ENCODE measurements around the gene IFNGR1.
"Not testable (repeated sequence)": the region's sequence is repeated elsewhere in the genome, so short reads cannot be mapped to it uniquely, and the experiment has no call there.

Gene IFNGR1

GRCh38 chr6:137213331-137213740 lies 5.8 kb downstream of the IFNGR1 start:
- DNase-seq (ENCODE audit: low read depth in 2 of 2): no peak

DNA sequence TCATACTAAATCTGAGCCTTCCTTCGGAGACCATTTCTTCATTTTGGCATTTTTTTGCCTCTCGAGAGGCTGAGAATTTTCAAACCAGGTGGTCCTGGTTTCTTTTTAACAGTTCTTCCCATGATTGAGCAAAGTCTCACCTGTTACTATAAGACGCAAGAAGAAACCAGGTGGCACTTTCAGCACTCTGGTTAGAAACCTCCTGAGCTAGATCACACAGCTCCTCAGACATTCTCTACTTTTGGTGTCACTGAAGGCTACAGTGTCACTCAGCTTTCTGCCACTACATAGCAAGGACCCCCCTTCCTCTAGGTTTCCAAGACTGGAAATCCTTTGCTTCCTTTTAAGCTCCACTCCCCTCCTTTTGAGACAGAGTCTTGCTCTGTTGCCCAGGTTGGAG lies 7.3 kb downstream of the IFNGR1 start:
- DNase-seq (ENCODE audit: low read depth in 2 of 2): no peak

GRCh38 chr6:137210903-137211302 lies 8.3 kb downstream of the IFNGR1 start:
- DNase-seq (ENCODE audit: low read depth in 2 of 2): no peak

DNA sequence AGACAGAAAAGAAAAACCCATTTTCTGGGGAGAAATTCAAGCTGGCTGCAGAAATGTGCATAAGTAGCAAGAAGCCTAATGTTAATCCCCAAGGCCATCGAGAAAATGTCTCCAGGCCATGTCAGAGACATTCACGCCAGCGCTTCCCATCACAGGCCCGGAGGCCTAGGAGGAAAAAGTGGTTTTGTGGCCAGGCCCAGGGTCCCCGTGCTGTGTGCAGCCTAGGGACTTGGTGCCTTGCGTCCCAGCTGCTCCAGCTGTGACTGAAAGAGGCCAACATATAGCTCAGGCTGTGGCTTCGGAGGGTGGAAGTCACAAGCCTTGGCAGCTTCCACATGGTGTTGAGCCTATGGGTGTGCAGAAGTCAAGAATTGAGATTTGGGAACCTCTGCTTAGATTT lies 10.9 kb downstream of the IFNGR1 start:
- DNase-seq (ENCODE audit: low read depth in 2 of 2): no peak

DNA sequence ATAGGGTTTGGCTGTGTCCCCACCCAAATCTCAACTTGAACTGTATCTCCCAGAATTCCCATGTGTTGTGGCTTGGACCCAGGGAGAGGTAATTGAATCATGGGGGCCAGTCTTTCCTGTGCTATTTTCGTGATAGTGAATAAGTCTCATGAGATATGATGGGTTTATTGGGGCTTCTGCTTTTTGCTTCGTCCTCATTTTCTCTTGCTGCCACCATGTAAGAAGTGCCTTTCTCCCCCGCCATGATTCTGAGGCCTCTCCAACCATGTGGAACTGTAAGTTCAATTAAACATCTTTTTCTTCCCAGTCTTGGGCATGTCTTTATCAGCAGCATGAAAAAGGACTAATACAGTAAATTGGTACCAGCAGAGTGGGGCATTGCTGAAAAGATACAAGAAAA lies 11.7 kb downstream of the IFNGR1 start:
- not testable (repeated sequence) for DNase-seq (ENCODE audit: low read depth in 2 of 2)

GRCh38 chr6:137206577-137206976 lies 12.6 kb downstream of the IFNGR1 start:
- DNase-seq (ENCODE audit: low read depth in 2 of 2): no peak

DNA sequence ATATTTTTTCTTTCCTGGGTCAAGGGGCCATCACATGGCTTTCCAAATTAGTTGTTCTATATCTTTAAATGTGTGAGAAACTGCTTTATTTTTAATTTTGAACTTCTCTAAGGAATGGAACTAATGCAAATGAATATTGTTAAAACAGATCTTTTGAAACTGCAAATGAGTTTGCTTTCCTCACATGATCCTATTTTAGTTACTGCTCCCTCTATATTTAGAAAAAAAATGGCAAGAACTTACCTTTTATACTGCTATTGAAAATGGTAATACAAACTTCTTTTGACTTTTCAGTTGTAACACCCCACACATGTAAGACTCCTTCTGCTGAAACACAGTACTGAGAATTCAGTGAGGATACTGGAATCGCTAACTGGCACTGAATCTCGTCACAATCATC lies 15.9 kb downstream of the IFNGR1 start:
- DNase-seq (ENCODE audit: low read depth in 2 of 2): no peak

- DNase-seq (ENCODE audit: low read depth in 2 of 2): no peak
Observed at GRCh38 chr6:137202078-137202477, 17.1 kb downstream of the IFNGR1 start.

DNA sequence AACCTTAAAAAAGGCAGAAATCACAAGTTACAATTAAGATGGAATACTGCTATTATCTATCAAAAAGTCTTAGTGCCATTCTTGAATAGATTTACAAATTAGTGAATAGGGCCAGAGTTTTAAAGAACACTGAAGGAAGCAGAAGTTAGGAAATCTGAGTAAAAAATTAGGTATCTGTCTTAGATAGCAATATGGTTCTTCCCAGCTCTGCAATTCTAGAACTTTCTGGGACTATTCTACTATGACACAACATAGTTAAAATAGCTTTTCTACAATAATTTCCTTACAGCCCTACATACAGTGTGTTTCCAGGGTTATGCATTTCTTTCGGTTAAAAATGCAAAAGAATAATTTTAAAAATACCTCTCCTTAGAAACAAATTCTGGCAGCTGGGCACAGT lies 18.2 kb downstream of the IFNGR1 start:
- no peak for DNase-seq (ENCODE audit: low read depth in 2 of 2)

GRCh38 chr6:137200288-137200687 lies 18.9 kb downstream of the IFNGR1 start:
- no peak for DNase-seq (ENCODE audit: low read depth in 2 of 2)

DNA sequence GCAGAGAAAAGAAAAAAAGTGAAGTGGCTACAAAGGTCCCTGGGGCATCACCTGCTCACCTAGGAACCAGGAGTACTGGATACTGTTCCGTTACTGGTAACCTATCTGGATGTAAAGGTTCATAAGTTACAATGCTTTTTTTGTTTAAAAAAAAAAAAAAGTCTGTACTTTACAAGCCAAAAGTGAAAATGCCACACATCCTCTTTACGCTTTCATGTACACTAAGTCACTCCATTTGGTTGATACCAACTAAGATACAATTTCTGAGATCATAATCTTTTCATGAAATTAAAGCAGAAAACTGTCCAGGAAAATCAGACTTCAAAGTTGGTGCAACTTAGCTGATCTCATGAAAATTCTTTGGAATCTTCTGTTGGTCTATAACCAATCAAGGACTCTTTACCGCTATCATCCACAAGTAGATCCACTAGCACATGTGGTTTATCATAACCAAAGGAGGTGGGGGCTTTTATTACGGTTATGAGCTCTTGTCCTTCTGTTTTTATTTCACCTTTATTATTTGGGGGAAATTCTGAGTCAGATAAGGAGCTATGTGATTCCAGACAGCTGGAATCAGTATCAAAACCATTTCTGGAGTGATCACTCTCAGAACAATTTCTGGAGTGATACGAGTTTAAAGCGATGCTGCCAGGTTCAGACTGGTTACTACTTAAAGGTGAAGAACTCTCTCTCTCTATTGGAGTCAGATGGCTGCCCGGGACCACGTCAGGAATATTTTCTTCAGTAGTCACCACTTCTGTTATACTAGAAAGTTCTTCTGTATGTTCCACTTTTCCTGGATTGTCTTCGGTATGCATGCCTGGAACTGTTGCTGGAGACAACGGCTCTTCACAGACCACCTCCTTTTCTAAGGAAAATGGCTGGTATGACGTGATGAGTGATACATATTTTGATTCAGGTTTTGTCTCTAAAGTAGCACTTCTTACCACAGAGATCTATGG lies 21.2 kb downstream of the IFNGR1 start:
- no peak for DNase-seq (ENCODE audit: low read depth in 2 of 2)

- no peak for DNase-seq (ENCODE audit: low read depth in 2 of 2)
Observed at GRCh38 chr6:137193256-137194070, 25.7 kb downstream of the IFNGR1 start.

DNA sequence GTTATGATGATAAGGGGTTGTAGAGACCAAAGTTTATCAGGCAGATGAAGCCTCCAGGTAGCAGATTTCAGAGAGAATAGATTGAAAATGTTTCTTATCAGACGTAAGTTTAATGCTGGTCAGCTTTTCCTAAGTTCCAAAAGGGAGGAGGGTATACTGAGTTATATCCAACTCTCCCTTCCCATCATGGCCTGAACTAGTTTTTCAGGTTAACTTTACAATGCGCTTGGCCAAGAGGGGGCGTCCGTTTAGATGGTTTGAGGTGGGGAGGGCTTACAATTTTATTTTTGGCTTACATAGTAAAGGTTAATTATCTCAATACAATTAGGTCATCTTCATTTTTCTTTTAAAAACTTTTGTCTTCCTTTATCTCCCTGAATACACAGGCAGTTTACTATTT lies 26.4 kb downstream of the IFNGR1 start:
- no peak for DNase-seq (ENCODE audit: low read depth in 2 of 2)

DNA sequence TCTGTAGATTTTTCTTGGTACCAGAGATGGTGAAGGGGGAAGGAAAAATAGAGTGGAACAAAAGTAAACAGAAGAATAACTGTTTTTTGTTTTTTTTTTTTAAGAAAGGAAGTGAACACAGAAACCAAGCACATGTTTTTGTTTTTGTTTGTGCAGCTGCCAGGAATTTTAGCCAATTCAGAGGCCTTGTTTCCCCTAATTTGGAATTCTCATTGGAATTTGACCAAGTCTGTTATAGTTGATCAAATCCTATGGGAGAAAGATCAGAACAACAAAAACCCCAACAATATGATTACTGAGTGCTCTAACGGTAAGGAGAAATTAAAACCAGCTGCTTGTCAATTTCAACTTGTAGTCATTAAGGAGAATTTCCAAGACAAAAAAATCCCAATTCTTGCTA lies 27.5 kb downstream of the IFNGR1 start:
- DNase-seq (ENCODE audit: low read depth in 2 of 2): no peak

GRCh38 chr6:137191236-137191635 lies 27.9 kb downstream of the IFNGR1 start:
- DNase-seq (ENCODE audit: low read depth in 2 of 2): no peak

- DNase-seq (ENCODE audit: low read depth in 2 of 2): no peak
Observed at GRCh38 chr6:137190583-137191094, 28.5 kb downstream of the IFNGR1 start.

GRCh38 chr6:137188855-137189254 lies 30.3 kb downstream of the IFNGR1 start:
- no peak for DNase-seq (ENCODE audit: low read depth in 2 of 2)

DNA sequence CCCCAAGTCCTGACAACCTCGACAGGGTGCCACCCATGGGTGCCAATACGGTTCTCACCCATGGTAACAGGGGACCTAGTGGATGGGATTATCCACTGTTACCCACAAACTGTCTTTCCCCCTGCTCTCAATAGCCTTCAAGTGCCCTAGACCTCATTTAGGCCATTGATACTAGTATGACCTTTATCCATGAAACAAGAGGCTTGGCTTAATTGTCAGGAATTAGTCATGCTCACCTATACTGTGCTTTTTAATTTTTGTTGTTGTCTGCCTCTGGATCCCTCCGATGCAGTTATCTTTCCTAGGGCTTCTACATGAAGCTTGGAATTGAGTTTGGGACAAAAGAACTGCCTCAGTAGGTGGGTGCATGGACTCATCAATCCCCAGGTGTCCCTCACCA lies 33.9 kb downstream of the IFNGR1 start:
- DNase-seq (ENCODE audit: low read depth in 2 of 2): no peak

DNA sequence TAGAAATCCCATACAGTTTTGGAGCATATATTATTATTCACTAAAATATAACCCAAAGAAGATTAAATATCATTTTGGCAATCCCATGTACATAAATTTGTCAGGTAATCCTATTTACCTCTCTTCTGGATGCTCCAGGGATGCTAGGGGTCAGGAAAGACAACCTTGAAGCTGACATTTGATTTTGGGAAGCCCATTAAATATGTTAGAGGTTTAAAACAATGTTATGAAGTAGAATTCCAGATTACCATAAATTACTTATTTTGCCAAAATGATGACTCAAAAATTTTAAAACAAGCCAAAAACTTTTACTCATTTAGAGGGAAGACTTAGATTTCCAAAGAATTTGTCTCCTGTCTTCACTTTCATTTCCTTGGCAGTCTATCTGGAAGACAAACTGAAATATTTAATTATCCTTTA lies 36.5 kb downstream of the IFNGR1 start:
- no peak for DNase-seq (ENCODE audit: low read depth in 2 of 2)

GRCh38 chr6:137181891-137182653 lies 37.1 kb downstream of the IFNGR1 start:
- no peak for DNase-seq (ENCODE audit: low read depth in 2 of 2)

DNA sequence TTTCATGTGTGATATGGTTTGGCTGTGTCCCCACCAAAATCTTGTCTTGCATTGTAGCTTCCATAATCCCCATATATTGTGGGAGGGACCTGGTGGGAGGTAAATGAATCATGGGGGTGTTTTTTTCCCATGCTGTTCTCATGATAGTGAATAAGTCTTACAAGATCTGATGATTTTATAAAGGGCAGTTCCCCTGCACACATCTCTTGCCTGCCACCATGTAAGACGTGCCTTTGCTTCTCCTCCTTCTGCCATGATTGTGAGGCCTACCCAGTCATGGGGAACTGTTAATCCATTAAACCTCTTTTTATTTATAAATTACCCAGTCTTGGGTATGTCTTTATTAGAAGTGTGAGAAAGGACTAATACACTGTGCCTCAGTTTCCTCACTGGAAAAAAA lies 41.6 kb downstream of the IFNGR1 start:
- no peak for DNase-seq (ENCODE audit: low read depth in 2 of 2)

DNA sequence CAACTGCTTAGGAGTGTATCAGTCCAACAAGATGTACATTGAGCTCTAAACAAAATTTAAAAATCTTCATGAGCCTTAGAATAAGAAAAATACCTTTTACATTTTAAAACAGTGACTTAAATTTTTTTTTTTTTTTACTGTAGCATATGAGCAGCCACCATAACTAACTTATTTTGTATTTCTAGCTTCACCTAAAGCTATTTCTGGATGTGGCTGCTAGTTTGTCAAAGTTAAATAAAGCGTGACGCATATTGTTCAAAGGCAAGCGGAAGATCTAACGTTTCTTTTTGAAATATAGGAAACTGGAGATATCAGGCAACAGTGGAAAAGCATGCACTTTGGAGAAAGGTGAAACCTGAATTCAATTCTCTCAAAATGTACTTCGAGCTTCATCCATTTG lies 42.5 kb downstream of the IFNGR1 start:
- no peak for DNase-seq (ENCODE audit: low read depth in 2 of 2)

Measured in stimulated activated CD8-positive, alpha-beta memory T cell treated with anti-CD3 and anti-CD28 coated beads, Interleukin-2, amount 100 ng/mL, for 1 hour (primary cell).